Measurements from ENCODE around the gene FAM240B. TPM values are rescaled to one million over a fixed set of nuclear protein-coding genes. Genes with fewer than 3 reads are reported as not detected.

Gene FAM240B
- total and polyA plus RNA-seq, 2 of the 13 experiments (the other 11 are each of a cell fraction or from before 2014, with no cell fraction given), result not detected

DNA sequence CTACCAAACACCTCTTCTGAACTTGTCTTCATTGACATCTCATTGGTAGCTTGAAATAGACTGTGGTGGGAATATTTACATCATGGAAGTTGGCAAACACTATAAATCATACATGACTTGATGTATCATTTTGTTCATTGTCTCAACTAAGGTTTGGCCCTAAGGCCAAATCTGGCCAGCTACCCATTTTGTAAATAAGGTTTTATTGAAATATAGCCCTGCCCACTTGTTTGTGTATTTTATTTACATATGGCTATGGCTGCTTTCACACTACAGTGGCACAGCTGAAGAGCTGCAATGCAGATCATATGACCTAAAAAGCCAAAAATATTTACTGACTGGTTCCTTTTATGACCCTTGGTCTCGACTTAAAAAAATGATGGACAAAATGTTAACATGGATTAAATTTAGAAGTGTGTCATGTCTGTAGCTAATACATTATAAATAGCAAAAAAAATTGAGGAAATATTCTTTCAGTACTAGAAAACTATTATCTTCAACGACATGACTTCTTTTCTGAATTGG is 22.1 kb downstream of the FAM240B start (continued):
- TF ChIP-seq, protein P1, sequence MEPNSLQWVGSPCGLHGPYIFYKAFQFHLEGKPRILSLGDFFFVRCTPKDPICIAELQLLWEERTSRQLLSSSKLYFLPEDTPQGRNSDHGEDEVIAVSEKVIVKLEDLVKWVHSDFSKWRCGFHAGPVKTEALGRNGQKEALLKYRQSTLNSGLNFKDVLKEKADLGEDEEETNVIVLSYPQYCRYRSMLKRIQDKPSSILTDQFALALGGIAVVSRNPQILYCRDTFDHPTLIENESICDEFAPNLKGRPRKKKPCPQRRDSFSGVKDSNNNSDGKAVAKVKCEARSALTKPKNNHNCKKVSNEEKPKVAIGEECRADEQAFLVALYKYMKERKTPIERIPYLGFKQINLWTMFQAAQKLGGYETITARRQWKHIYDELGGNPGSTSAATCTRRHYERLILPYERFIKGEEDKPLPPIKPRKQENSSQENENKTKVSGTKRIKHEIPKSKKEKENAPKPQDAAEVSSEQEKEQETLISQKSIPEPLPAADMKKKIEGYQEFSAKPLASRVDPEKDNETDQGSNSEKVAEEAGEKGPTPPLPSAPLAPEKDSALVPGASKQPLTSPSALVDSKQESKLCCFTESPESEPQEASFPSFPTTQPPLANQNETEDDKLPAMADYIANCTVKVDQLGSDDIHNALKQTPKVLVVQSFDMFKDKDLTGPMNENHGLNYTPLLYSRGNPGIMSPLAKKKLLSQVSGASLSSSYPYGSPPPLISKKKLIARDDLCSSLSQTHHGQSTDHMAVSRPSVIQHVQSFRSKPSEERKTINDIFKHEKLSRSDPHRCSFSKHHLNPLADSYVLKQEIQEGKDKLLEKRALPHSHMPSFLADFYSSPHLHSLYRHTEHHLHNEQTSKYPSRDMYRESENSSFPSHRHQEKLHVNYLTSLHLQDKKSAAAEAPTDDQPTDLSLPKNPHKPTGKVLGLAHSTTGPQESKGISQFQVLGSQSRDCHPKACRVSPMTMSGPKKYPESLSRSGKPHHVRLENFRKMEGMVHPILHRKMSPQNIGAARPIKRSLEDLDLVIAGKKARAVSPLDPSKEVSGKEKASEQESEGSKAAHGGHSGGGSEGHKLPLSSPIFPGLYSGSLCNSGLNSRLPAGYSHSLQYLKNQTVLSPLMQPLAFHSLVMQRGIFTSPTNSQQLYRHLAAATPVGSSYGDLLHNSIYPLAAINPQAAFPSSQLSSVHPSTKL (CRISPR knock-in tag; IDR thresholded peaks at IDR 0.05), result no peak
- TF ChIP-seq NFYB (CRISPR knock-in tag; IDR thresholded peaks at IDR 0.05), result no peak
- TF ChIP-seq TEAD2 (CRISPR knock-in tag; IDR thresholded peaks at IDR 0.05), result no peak
- no peak for TF ChIP-seq NBN (conservative IDR thresholded peaks at IDR 0.05)
- TF ChIP-seq, protein P2, sequence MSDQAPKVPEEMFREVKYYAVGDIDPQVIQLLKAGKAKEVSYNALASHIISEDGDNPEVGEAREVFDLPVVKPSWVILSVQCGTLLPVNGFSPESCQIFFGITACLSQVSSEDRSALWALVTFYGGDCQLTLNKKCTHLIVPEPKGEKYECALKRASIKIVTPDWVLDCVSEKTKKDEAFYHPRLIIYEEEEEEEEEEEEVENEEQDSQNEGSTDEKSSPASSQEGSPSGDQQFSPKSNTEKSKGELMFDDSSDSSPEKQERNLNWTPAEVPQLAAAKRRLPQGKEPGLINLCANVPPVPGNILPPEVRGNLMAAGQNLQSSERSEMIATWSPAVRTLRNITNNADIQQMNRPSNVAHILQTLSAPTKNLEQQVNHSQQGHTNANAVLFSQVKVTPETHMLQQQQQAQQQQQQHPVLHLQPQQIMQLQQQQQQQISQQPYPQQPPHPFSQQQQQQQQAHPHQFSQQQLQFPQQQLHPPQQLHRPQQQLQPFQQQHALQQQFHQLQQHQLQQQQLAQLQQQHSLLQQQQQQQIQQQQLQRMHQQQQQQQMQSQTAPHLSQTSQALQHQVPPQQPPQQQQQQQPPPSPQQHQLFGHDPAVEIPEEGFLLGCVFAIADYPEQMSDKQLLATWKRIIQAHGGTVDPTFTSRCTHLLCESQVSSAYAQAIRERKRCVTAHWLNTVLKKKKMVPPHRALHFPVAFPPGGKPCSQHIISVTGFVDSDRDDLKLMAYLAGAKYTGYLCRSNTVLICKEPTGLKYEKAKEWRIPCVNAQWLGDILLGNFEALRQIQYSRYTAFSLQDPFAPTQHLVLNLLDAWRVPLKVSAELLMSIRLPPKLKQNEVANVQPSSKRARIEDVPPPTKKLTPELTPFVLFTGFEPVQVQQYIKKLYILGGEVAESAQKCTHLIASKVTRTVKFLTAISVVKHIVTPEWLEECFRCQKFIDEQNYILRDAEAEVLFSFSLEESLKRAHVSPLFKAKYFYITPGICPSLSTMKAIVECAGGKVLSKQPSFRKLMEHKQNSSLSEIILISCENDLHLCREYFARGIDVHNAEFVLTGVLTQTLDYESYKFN (CRISPR knock-in tag; conservative IDR thresholded peaks at IDR 0.05), result no peak
- no peak for TF ChIP-seq RFXANK (CRISPR knock-in tag; IDR thresholded peaks at IDR 0.05)

DNA sequence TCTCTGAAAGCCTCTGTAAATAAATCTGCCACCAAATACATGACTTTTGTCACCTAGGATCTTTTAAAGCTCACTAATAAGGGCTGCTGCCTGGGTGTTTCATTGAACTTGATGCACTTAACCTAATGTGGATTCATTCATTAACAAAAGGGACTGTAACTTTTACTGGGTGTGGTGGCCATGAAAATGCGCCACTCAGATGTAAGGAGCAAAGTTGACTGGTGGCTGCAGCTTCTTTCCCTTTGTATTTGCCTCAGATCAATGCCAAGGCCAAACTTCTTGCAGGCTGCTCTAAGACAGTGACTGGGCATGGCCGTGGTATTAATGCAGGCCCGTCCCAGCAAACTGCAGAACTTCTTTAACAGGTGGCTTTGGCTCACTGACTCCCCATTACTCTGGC is 22.9 kb downstream of the FAM240B start:
- CTCF ChIA-PET (ENCODE audit: low intra/inter-chr PET ratio, low total read pairs), result no interaction called here
- in situ Hi-C loops (cut with HindIII; ENCODE audit: extremely low pct_ligation_motif_present, low pct_unique_long_range_greater_than_20kb), result no loop called here
- intact Hi-C loops (cut with micrococcal nuclease; ENCODE audit: unreplicated experiment), result no loop called here

More for the DNA sequence above, 22.9 kb downstream of the FAM240B start:
- Histone ChIP-seq H4K20me1 (ENCODE audit: insufficient read depth, low read length) (no peaks in the 10 kb centered on the region), H3K27ac (ENCODE audit: extremely low read length, insufficient read depth, low read length) (no peak overlapping the region), H3K4me2 (ENCODE audit: low read depth, low read length) (no peak overlapping the region), H3K36me3 (replicated peaks in 1 of 2; ENCODE audit: control insufficient read depth in 1 of 2, insufficient read depth in 2 of 2, low read length in 2 of 2) (no peaks in the 10 kb centered on the region), H3K9ac (ENCODE audit: insufficient read depth, low read depth, low read length) (no peak overlapping the region), H3K27me3 (ENCODE audit: control insufficient read depth in 1 of 2, insufficient read depth in 2 of 2, low read length in 2 of 2) (peaks cover 0 to 27% of the 10 kb centered on the region in 2 experiments; a peak in 3 of 5 replicates), H2AFZ (ENCODE audit: low read length) (no peak overlapping the region), H3K9me3 (ENCODE audit: low read length) (no peaks in the 10 kb centered on the region), H3K79me2 (ENCODE audit: insufficient read depth, low read length) (no peaks in the 10 kb centered on the region), H3K4me1 (ENCODE audit: insufficient read depth, low read length) (no peaks in the 10 kb centered on the region), H3K4me3 (replicated peaks in 1 of 3; ENCODE audit: insufficient read depth in 1 of 3, low read depth in 2 of 3, low read length in 3 of 3) (no peak overlapping the region)
- no TSS peak for BruUV-seq (replicated peaks)
- TF ChIP-seq ZNF572 (CRISPR knock-in tag; IDR thresholded peaks at IDR 0.05) (no peak), ONECUT2 (CRISPR knock-in tag; IDR thresholded peaks at IDR 0.05) (no peak), NCOA2 (CRISPR knock-in tag; IDR thresholded peaks at IDR 0.05) (no peak), KLF15 (CRISPR knock-in tag; IDR thresholded peaks at IDR 0.05; ENCODE audit: borderline replicate concordance) (no peak), ZNF781 (CRISPR knock-in tag; IDR thresholded peaks at IDR 0.05; ENCODE audit: borderline replicate concordance, not compliant biosample characterization) (no peak)
- FAIRE-seq (no peak), DNase-seq (ENCODE audit: low spot score) (no peak), ATAC-seq (no peak)
- POLR2A ChIA-PET, result no interaction called here
- 0% methylated on average over 3 of the region's 3 CpGs for WGBS (ENCODE audit: low lambda C conversion rate)
